ENCODE measurements around the gene FKBP15.
"Not testable (repeated sequence)": the region's sequence is repeated elsewhere in the genome, so short reads cannot be mapped to it uniquely, and the experiment has no call there.

Gene FKBP15

GRCh38 chr9:113221003-113221799, at the start of gene FKBP15, which contains the start of gene SLC31A1:
Gene FKBP15, minus strand, starts transcription at chr9:113221277. Its CDS starts 34 bp downstream, at chr9:113221243.
Gene SLC31A1, plus strand, starts transcription at chr9:113221544. Its CDS starts 34,605 bp downstream, at chr9:113256149.
- peak; percentile 97 for DNase-seq (ENCODE audit: low read depth)

GRCh38 chr9:113269871-113270270, 48.8 kb upstream of the FKBP15 start:
- no peak for DNase-seq (ENCODE audit: low read depth)

- DNase-seq (ENCODE audit: low read depth): no peak
Observed at GRCh38 chr9:113269355-113269754, 48.3 kb upstream of the FKBP15 start.

GRCh38 chr9:113267911-113268566, 47.0 kb upstream of the FKBP15 start:
- peak; percentile 40 for DNase-seq (ENCODE audit: low read depth)

GRCh38 chr9:113266174-113266573, 45.1 kb upstream of the FKBP15 start:
- no peak for DNase-seq (ENCODE audit: low read depth)

- no peak for DNase-seq (ENCODE audit: low read depth)
Observed at GRCh38 chr9:113261917-113262671, 41.0 kb upstream of the FKBP15 start.

- DNase-seq (ENCODE audit: low read depth): no peak
Observed at GRCh38 chr9:113258282-113258681, 37.2 kb upstream of the FKBP15 start.

GRCh38 chr9:113257863-113258262, 36.8 kb upstream of the FKBP15 start:
- no peak for DNase-seq (ENCODE audit: low read depth)

- DNase-seq (ENCODE audit: low read depth): no peak
Observed at GRCh38 chr9:113255438-113255837, 34.4 kb upstream of the FKBP15 start.

- DNase-seq (ENCODE audit: low read depth): no peak
Observed at GRCh38 chr9:113254991-113255390, 33.9 kb upstream of the FKBP15 start.

GRCh38 chr9:113250807-113251206, 29.7 kb upstream of the FKBP15 start:
- no peak for DNase-seq (ENCODE audit: low read depth)

- not testable (repeated sequence) for DNase-seq (ENCODE audit: low read depth)
Observed at GRCh38 chr9:113249661-113250060, 28.6 kb upstream of the FKBP15 start.

GRCh38 chr9:113247640-113248039, 26.6 kb upstream of the FKBP15 start:
- DNase-seq (ENCODE audit: low read depth): no peak

- no peak for DNase-seq (ENCODE audit: low read depth)
Observed at GRCh38 chr9:113246928-113247327, 25.9 kb upstream of the FKBP15 start.

- no peak for DNase-seq (ENCODE audit: low read depth)
Observed at GRCh38 chr9:113245894-113246293, 24.8 kb upstream of the FKBP15 start.

GRCh38 chr9:113244556-113244955, 23.5 kb upstream of the FKBP15 start:
- DNase-seq (ENCODE audit: low read depth): no peak

GRCh38 chr9:113241161-113241560, 20.1 kb upstream of the FKBP15 start:
- no peak for DNase-seq (ENCODE audit: low read depth)

GRCh38 chr9:113238859-113239232, 17.8 kb upstream of the FKBP15 start:
- DNase-seq (ENCODE audit: low read depth): no peak

- no peak for DNase-seq (ENCODE audit: low read depth)
Observed at GRCh38 chr9:113238202-113238858, 17.3 kb upstream of the FKBP15 start.

GRCh38 chr9:113237026-113237425, 15.9 kb upstream of the FKBP15 start:
- no peak for DNase-seq (ENCODE audit: low read depth)

- DNase-seq (ENCODE audit: low read depth): not testable (repeated sequence)
Observed at GRCh38 chr9:113235701-113236255, 14.7 kb upstream of the FKBP15 start.

GRCh38 chr9:113231701-113232100, 10.6 kb upstream of the FKBP15 start:
- no peak for DNase-seq (ENCODE audit: low read depth)

Measured in CMK (cell line).